IMR-90 (cell line): ENCODE data around the gene COLEC11. TPM values are rescaled to one million over a fixed set of nuclear protein-coding genes. Genes with fewer than 3 reads are reported as not detected.

Source experiments
- ATAC-seq: fragments of 200-7000 bp; cut with Tn5 transposase; 2 replicates; pipeline ENCODE4 v1.9.1; 2020; ENCODE audit warnings: low read depth, mild to moderate bottlenecking, moderate library complexity
- BruUV-seq: library from RNA; stranded (reverse); fragments of 400-500 nt; replicated peaks from 2 replicates; lab custom pipeline; 2021; lab: Mats Ljungman, UMichigan
- CTCF ChIA-PET: fragments of 300-600 bp; formaldehyde crosslinking; extraction: SDS; loops from one replicate; lab custom pipeline; 2021; ENCODE audit warnings: antibody characterized with exemption; lab: Yijun Ruan, JAX
- POLR2A ChIA-PET: fragments of 300-600 bp; sonication (Branson Sonifier 250); formaldehyde crosslinking; loops from one replicate; lab custom pipeline; 2022; ENCODE audit warnings: antibody characterized with exemption; ENCODE audit not compliant: unreplicated experiment; lab: Charles Lee
- DNase-seq: peaks from one replicate; pipeline ENCODE4 v3.0.0; 2013
- H2AFZ ChIP-seq: replicated peaks from 2 replicates; pipeline ENCODE3; 2013; ENCODE audit warnings: low read length, mild to moderate bottlenecking; ENCODE audit not compliant: poor library complexity
- H2AK5ac ChIP-seq: 2 replicates; pipeline ENCODE4 v1.6.1; 2013; ENCODE audit warnings: low read depth, low read length, inconsistent platforms
- H2AK9ac ChIP-seq: replicated peaks from 2 replicates; pipeline ENCODE3; 2013; ENCODE audit warnings: mild to moderate bottlenecking, low read depth, low read length, moderate library complexity; ENCODE audit not compliant: poor library complexity
- H2BK120ac ChIP-seq: 2 replicates; pipeline ENCODE4 v1.6.1; 2013; ENCODE audit warnings: low read depth, low read length, inconsistent platforms
- H2BK15ac ChIP-seq: 3 replicates; pipeline ENCODE4 v1.6.1; 2013; ENCODE audit warnings: low read depth, low read length, inconsistent platforms
- H2BK20ac ChIP-seq: 2 replicates; pipeline ENCODE4 v1.6.1; 2013; ENCODE audit warnings: low read depth, mild to moderate bottlenecking, inconsistent platforms, low read length, moderate library complexity
- H2BK5ac ChIP-seq: 2 replicates; pipeline ENCODE4 v1.6.1; 2013; ENCODE audit warnings: mild to moderate bottlenecking, low read depth, low read length, inconsistent platforms; ENCODE audit not compliant: poor library complexity, severe bottlenecking
- H3K14ac ChIP-seq: replicated peaks from 2 replicates; pipeline ENCODE4 v1.6.1; 2013; ENCODE audit warnings: low read depth, low read length, inconsistent platforms
- H3K18ac ChIP-seq: 2 replicates; pipeline ENCODE4 v1.6.1; 2013; ENCODE audit warnings: low read depth, low read length, control low read depth
- H3K23ac ChIP-seq: 2 replicates; pipeline ENCODE4 v1.6.1; 2013; ENCODE audit warnings: low read depth, low read length, inconsistent platforms
- H3K27ac ChIP-seq: 2 replicates; pipeline ENCODE4 v1.5.1; 2013; ENCODE audit warnings: mild to moderate bottlenecking, control low read depth, low read length; ENCODE audit not compliant: insufficient read depth
- H3K27me3 ChIP-seq: 2 replicates; pipeline ENCODE4 v1.6.1; 2013; ENCODE audit warnings: low read length; ENCODE audit not compliant: control insufficient read depth, insufficient read depth
- H3K36me3 ChIP-seq: 2 replicates; pipeline ENCODE4 v1.6.1; 2013; ENCODE audit warnings: low read length, mixed read lengths; ENCODE audit not compliant: control insufficient read depth, insufficient read depth
- H3K4ac ChIP-seq: 2 replicates; pipeline ENCODE4 v1.6.1; 2013; ENCODE audit warnings: low read depth, low read length, inconsistent platforms
- H3K4me1 ChIP-seq: 2 replicates; pipeline ENCODE4 v1.6.1; 2013; ENCODE audit warnings: low read length, mixed read lengths; ENCODE audit not compliant: control insufficient read depth, insufficient read depth
- H3K4me2 ChIP-seq: 2 replicates; pipeline ENCODE4 v1.6.1; 2013; ENCODE audit warnings: low read depth, mild to moderate bottlenecking, control low read depth, low read length, moderate library complexity
- H3K4me3 ChIP-seq: 2 replicates; pipeline ENCODE4 v1.5.1; 2013; ENCODE audit warnings: low read depth, mild to moderate bottlenecking, control low read depth, low read length, moderate library complexity; ENCODE audit not compliant: insufficient read depth
- H3K56ac ChIP-seq: 2 replicates; pipeline ENCODE4 v1.6.1; 2013; ENCODE audit warnings: low read length, inconsistent platforms; ENCODE audit not compliant: insufficient read depth; ENCODE audit errors: extremely low read depth
- H3K79me1 ChIP-seq, 2 experiments: 2 replicates each; pipeline ENCODE4 v1.6.1; 2013; ENCODE audit warnings: low read length in 2 of 2, inconsistent platforms in 1 of 2, low read depth in 1 of 2
- H3K9ac ChIP-seq: 2 replicates; pipeline ENCODE4 v1.6.1; 2013; ENCODE audit warnings: low read depth, low read length, control low read depth
- H3K9me1 ChIP-seq: 2 replicates; pipeline ENCODE4 v1.6.1; 2013; ENCODE audit warnings: low read length, inconsistent platforms; ENCODE audit not compliant: insufficient read depth
- H3K9me3 ChIP-seq: 2 replicates; pipeline ENCODE4 v1.6.1; 2013; ENCODE audit warnings: low read length; ENCODE audit not compliant: control insufficient read depth, insufficient read depth
- H4K20me1 ChIP-seq: 2 replicates; pipeline ENCODE4 v1.6.1; 2013; ENCODE audit warnings: low read length, inconsistent platforms; ENCODE audit not compliant: insufficient read depth
- H4K5ac ChIP-seq: 2 replicates; pipeline ENCODE4 v1.6.1; 2013; ENCODE audit warnings: mild to moderate bottlenecking, low read depth, low read length, control low read depth
- H4K8ac ChIP-seq, 2 experiments: 2 replicates each; pipeline ENCODE4 v1.6.1; 2013; ENCODE audit warnings: low read depth in 2 of 2, low read length in 2 of 2, control low read depth in 1 of 2, inconsistent platforms in 1 of 2
- H4K91ac ChIP-seq: 2 replicates; pipeline ENCODE4 v1.6.1; 2013; ENCODE audit warnings: low read depth, low read length, inconsistent platforms; ENCODE audit not compliant: insufficient read depth
- MAFK ChIP-seq: IDR thresholded peaks from 2 replicates; pipeline ENCODE4 v1.6.1; 2012; ENCODE audit warnings: low read depth, low read length, improper control_type of control experiment
- POLR2A ChIP-seq: IDR thresholded peaks from 2 replicates; pipeline ENCODE4 v1.6.1; 2012; ENCODE audit warnings: mild to moderate bottlenecking, low read depth, low read length
- RAD21 ChIP-seq: IDR thresholded peaks from 2 replicates; pipeline ENCODE4 v1.6.1; 2012; ENCODE audit warnings: low read length, improper control_type of control experiment
- WGBS, 2 experiments: methylation state at CpG; one replicate each; pipeline versions ENCODE4 v1.1.5 to v1.1.7; 2013; ENCODE audit warnings: missing lambda C conversion rate in 2 of 2; ENCODE audit not compliant: insufficient read length in 1 of 2; ENCODE audit errors: extremely low coverage in 2 of 2; 5-methylcytosine and 5-hydroxymethylcytosine counted together
- dilution Hi-C: fragments of 300-500 bp; cut with HindIII; formaldehyde crosslinking; loops from one replicate; pipeline ENCODE4 v1.14.3; 2018; ENCODE audit warnings: low sequenced_read_pairs; ENCODE audit not compliant: unreplicated experiment
- in situ Hi-C: fragments of 300-500 bp; cut with MboI; formaldehyde crosslinking; loops from 3 replicates; pipeline ENCODE4 v1.14.3; 2019; ENCODE audit warnings: low sequenced_read_pairs, inconsistent platforms, mixed read lengths
- intact Hi-C: fragments of 100-400 bp; cut with micrococcal nuclease; formaldehyde crosslinking; loops from 2 replicates; pipeline ENCODE4 v1.10.0; 2022
- polyA plus RNA-seq, 3 experiments: library from polyadenylated mRNA; depleted of rRNA; stranded (reverse); fragments of >200 nt; gene quantifications; 2 replicates each; pipeline ENCODE4 v1.2.3, GENCODE V29; 2012; ENCODE audit warnings: low replicate concordance in 1 of 3
- total RNA-seq: library from RNA; depleted of rRNA; stranded (reverse); fragments of >200 nt; gene quantifications from 2 replicates; pipeline ENCODE4 v1.2.3, GENCODE V29; 2012

COLEC11 gene
- total and polyA plus RNA-seq, 2 of the 4 experiments (the other 2 are of a cell fraction): under 0.01 to 0.24 TPM

- Histone ChIP-seq H3K27ac (no peak overlapping the region), H2BK120ac (no peak overlapping the region), H4K91ac (no peak overlapping the region), H3K4me3 (no peak overlapping the region), H4K5ac (no peak overlapping the region), H2BK5ac (no peak overlapping the region), H3K9ac (no peak overlapping the region), H2AFZ (no peak overlapping the region), H3K27me3 (peaks cover 9% of the 10 kb centered on the region; the same call in 1 of the 2 replicates), H4K20me1 (no peaks in the 10 kb centered on the region), H3K14ac (no peak overlapping the region), H3K9me3 (no peaks in the 10 kb centered on the region), H2AK5ac (no peak overlapping the region), H3K56ac (no peak overlapping the region), H3K4ac (no peak overlapping the region), H3K4me1 (no peaks in the 10 kb centered on the region), H2AK9ac (no peak overlapping the region), H3K23ac (no peak overlapping the region), H3K79me1 (no peaks in the 10 kb centered on the region), H3K9me1 (no peaks in the 10 kb centered on the region), H2BK20ac (no peak overlapping the region), H3K36me3 (no peaks in the 10 kb centered on the region), H3K4me2 (no peak overlapping the region), H3K18ac (no peak overlapping the region), H2BK15ac (no peak overlapping the region), H4K8ac (no peak overlapping the region)
- no peak for DNase-seq
- BruUV-seq: no TSS peak
- ChIA-PET POLR2A (no interaction called here), CTCF (no interaction called here)
- dilution Hi-C loops: no loop called here
- WGBS, 2 experiments: 93% methylated on average over 2 of the region's 10 CpGs; no CpG with 5 or more reads in 1 of the 2 experiments
- in situ Hi-C loops: no loop called here
- no peak for ATAC-seq
- TF ChIP-seq POLR2A: no peak
- no peak for TF ChIP-seq MAFK
- no peak for TF ChIP-seq RAD21
- intact Hi-C loops: no loop called here
Measured at GRCh38 chr2:3639015-3639630, 44.2 kb downstream of the COLEC11 start.
